Glomerular endothelial cell (primary cell): ENCODE results near the gene SLU7. TPM values are rescaled to one million over a fixed set of nuclear protein-coding genes. Genes with fewer than 3 reads are reported as not detected.

ENCODE experiments used
- DNase-seq: peaks from one replicate; pipeline ENCODE4 v3.0.0-alpha.2; 2011; ENCODE audit warnings: low read depth, low spot score; ENCODE audit errors: extremely low read depth
- total RNA-seq: library from RNA; depleted of rRNA; stranded (reverse); fragments of >200 nt; gene quantifications from 2 replicates; pipeline ENCODE4 v1.2.3, GENCODE V29; 2015

Gene SLU7
- 22.9 and 44.1 TPM in 2 replicates for total RNA-seq

DNA sequence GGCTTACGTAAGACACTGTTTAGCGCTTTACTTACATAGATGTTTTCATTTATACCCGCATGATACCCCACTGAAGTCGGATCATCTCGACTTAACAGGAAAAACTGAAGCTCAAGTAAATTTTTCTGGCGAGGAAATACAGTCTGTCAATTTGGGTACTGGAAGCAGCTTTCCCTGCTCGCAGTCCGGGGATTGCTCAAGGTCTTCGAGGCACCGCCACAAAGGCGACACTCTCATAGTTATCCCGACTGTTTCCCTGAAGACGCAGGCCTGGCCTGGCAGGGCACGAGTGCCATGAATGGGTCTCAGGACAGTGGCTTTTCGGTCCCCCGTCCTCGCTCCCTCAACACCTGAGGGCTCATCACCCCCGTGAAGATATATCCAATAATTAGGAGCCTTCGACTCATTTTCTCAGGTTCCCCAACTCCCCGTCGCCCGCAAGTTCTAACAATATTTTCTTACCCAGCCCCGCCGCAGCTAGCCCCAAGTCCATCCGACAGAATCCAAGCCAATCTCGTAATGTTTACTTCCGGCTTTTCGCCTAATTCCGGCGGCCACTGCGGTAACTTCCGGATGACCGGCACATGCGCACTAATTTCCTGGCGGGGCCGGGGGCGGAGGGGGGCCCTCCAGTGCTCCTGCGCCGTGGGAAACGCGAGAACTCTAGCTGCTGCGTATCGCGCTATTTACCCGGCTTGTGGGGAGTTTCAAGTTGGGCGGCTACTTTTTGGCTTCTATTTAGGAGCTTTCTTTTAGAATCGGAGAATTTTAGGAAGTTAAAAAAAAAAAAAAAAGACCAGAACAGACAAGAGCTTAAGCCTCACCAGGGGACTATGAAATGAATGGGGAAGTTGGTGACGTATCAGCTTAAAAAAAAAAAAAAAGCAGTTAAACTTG is at the start of gene SLU7:
Gene SLU7, minus strand, starts transcription at position 521 of the 897 bp plus-strand sequence. CDS start 3,787 bp downstream, outside the sequence.
- no peak for DNase-seq

DNA sequence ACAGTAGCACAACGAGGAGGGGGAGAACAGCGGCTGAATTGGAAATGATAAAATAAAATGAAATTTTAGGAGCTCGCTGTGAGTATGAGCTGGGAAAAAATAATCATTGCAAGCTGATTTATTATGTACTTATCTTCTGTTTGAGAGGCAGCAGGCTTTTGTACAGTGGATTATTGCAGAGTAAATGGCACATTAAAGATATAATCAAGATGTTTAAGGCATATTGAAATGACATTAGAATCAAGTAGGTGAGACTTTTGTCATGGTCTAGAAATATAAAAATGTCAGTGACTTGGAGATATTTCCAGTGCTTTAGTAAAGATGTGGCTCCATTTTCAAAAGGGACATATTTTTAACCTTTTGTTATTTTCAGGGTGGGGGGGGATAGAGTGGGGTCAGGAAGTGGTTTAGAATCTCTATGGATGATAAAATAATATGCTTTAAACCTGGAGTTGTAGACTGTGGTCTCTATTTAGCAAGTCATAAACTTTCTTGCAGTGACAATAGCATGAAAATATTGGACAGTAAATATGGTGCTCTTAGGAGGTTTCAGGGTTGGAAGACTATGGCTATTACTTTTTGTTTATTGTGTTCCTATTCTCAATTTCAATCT is 49.6 kb upstream of the SLU7 start:
- DNase-seq, result no peak

DNA sequence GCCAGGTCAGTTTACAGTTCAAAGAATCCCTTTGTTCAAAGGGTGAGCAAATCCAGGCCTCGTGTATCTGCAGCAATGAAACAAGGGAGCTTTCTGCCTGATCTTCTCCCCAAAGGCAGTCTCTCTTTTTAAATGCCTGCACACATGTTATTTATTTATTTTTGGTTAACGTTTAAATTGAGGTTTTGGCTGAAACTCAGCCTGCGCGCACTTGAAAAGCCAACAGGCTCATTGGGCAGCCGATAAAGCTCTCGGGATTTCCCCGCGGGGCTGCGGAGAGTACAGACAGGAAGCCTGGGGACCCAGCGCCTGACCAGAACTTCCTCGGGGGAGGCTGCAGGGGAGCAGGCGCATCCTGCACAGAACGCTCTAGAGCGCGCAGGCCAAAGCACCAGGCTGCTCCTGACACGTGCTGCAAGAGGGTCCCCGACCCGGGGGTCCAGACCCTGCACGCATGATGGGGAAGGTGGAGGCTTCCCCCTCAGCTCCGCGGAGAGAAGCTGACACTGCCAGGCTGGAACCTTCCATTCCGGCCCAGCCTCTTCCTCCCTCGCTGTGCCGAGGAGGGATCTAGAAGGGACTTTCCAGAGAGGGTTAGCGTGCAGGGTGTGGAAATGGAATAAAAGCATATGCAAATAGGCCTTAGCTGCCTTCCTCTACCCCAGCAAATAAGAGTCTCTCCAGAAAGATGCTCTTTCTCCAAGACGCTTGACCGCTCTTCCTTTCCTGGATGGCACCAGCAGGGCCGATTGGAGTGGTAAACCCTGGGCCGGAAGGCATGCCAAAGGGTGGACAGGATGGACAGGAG is 48.9 kb upstream of the SLU7 start:
- DNase-seq, result no peak

GRCh38 chr5:160466889-160467554 is 48.1 kb upstream of the SLU7 start:
- no peak for DNase-seq

DNA sequence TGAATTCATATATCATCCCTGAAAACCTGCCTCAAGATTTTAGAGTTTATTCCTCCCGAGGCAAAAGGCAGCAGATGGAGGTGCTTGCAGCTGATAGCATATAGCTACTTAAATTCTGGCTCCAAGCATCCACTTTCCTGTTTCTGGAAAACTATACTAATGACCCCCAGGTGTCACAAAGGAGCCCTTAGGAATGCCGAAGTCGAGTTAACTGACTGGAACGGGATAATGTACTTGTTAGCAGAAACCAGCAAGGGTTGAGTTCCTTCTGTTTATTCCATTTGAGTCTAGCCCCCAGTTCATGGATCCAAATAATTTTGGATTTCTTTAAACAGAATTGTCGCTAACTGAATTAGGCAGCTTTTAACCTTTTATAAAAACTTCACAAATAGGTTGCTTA is 47.2 kb upstream of the SLU7 start:
- DNase-seq, result no peak

GRCh38 chr5:160464466-160464797 is 45.6 kb upstream of the SLU7 start:
- DNase-seq, result no peak

GRCh38 chr5:160463740-160464465 is 45.0 kb upstream of the SLU7 start:
- DNase-seq, result no peak

- DNase-seq, result no peak
Observed at GRCh38 chr5:160463227-160463626, 44.3 kb upstream of the SLU7 start.

DNA sequence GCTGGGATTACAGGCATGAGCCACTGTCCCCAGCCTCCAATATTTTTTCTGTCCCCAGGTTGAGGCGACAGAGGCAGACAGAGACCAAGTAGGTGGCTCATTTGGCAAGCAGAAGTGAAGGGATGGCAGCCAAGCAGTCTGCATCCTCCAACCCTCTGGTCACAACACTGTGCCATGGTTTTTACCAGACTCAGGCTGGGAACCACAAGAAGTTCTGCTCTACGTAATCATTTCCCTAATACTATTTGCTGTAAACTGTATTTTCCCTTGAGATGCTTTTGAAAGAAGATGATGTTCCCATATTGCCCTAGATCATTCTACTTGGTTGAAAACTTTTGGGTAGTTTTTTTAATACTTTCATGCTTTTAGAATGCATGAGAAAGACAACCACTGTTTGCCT is 43.3 kb upstream of the SLU7 start:
- DNase-seq, result no peak

DNA sequence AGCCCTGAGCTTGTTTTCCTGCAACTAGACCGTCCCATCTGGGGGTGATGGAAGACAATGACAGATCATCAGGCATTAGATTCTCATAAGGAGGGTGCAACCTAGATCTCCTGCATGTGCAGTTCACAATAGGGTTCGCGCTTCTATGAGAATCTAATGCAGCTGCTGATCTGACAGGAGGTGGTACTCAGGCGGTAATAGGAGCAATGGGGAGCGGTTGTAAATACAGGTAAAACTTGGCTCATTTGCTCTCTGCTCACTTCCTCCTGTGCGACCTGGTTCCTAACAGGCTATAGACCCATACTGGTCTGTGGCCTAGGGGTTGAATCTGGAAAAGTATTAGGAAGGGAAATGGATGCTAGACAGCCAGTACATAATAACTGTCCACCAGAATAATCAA is 42.5 kb upstream of the SLU7 start:
- DNase-seq, result no peak

DNA sequence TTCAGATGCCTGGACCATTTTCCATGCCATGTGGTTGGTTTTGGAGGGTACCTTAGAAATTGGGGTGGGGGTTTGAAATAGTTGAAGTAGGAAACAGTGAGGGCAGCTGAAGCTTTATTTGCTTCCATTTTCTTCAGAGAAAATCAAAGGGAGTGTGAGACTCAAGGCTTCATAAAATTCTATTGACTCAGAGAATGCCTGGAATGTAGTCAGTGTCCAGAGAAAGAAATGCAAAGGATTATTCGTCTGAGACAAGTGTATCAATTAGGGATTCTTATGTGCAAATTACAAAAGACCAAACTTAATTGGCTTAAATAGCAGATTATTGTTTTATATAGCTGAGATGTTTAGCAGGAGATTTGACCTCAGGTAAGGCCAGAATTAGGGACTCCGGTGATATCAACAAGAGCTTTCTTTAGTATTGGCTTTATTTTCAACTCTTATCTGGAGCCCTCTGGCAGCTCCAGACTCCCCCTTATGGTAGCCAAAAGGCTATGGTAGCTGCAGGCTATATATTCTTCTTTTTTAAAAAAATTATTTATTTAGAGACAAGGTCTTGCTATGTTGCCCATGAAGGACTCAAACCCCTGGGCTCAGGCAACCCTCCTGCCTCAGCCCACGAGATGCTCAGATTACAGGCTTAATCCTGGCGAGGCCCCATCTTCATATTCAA is 41.6 kb upstream of the SLU7 start:
- no peak for DNase-seq

- DNase-seq, result no peak
Observed at GRCh38 chr5:160458806-160459800, 40.2 kb upstream of the SLU7 start.

GRCh38 chr5:160457252-160457651 is 38.4 kb upstream of the SLU7 start:
- DNase-seq, result no peak

- no peak for DNase-seq
Observed at GRCh38 chr5:160456480-160457177, 37.7 kb upstream of the SLU7 start.

GRCh38 chr5:160455600-160455999 is 36.7 kb upstream of the SLU7 start:
- DNase-seq, result no peak

DNA sequence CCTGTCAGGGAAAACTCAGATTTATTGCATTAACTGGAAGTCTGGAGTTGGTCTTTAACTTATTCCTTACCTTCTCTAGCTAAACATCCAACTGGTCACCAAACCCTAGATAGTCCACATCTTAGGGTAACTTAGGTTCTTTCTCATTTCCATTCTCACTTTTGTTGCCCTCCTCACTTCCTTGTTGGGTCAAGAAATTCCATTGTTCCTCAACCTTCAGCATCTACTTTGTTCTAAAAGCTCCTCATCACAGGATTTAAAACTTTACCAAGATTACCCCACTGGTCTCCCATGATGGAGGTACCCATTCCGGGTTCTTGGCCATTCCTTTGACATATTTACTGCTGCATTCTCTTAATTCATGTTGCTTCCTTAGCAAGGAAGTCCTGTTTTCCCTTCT is 34.9 kb upstream of the SLU7 start:
- no peak for DNase-seq

GRCh38 chr5:160452795-160453194 is 33.9 kb upstream of the SLU7 start:
- no peak for DNase-seq

GRCh38 chr5:160452036-160452435 is 33.2 kb upstream of the SLU7 start:
- no peak for DNase-seq
